Heart left ventricle (tissue), 16 donors: ENCODE results near the gene DR1. TPM values are rescaled to one million over a fixed set of nuclear protein-coding genes. Genes with fewer than 3 reads are reported as not detected.

ENCODE experiments used
- ATAC-seq, 4 donors: fragments of 200-7000 bp; cut with Tn5 transposase; one replicate each; pipeline ENCODE4 v1.9.1; 2020 to 2022; ENCODE audit warnings: moderate library complexity in 4 of 4, mild to moderate bottlenecking in 3 of 4, moderate number of reproducible peaks in 1 of 4
- DNase-seq, 5 donors: peaks; one replicate each; pipeline ENCODE4 v3.0.0-alpha.2; 2020
- H3K27ac ChIP-seq, 12 donors: fragments of 200-600 bp; sonication (generic) in 4 of 12; one replicate each; pipeline versions ENCODE4 v1.5.0 to v1.8.0; 2016 to 2022; ENCODE audit warnings: mild to moderate bottlenecking in 2 of 12
- H3K27me3 ChIP-seq, 9 donors: fragments of 200-600 bp; sonication (generic) in 2 of 9; one replicate each; pipeline versions ENCODE4 v1.5.1 to v1.8.0; 2016 to 2022; ENCODE audit warnings: mild to moderate bottlenecking in 3 of 9
- H3K36me3 ChIP-seq, 9 donors: fragments of 200-600 bp; sonication (generic) in 2 of 9; one replicate each; pipeline versions ENCODE4 v1.5.0 to v1.8.0; 2018 to 2022; ENCODE audit warnings: mild to moderate bottlenecking in 2 of 9
- H3K4me1 ChIP-seq, 12 donors: fragments of 200-600 bp; sonication (generic) in 4 of 12; one replicate each; pipeline versions ENCODE4 v1.5.0 to v1.8.0; 2016 to 2022; ENCODE audit warnings: mild to moderate bottlenecking in 3 of 12
- H3K4me3 ChIP-seq, 12 donors: fragments of 200-600 bp; sonication (generic) in 4 of 12; one replicate each; pipeline versions ENCODE4 v1.5.0 to v1.8.0; 2017 to 2022; ENCODE audit warnings: mild to moderate bottlenecking in 9 of 12, moderate library complexity in 4 of 12
- H3K9me3 ChIP-seq, 12 donors: fragments of 200-600 bp; sonication (generic) in 4 of 12; one replicate each; pipeline versions ENCODE4 v1.5.0 to v1.8.0; 2016 to 2022; ENCODE audit warnings: mild to moderate bottlenecking in 1 of 12
- POLR2A ChIP-seq, 2 donors: fragments of 450-650 bp; IDR thresholded peaks; one replicate each; pipeline ENCODE4 v1.6.1; 2017; ENCODE audit warnings: antibody characterized with exemption in 2 of 2, mild to moderate bottlenecking in 2 of 2, moderate library complexity in 2 of 2
- WGBS, 4 donors: extraction: QIAGEN DNeasy Blood & Tissue Kit in 2 of 4; methylation state at CpG; one replicate each; pipeline versions ENCODE4 v1.1.5 to v1.1.7; 2013 to 2018; 5-methylcytosine and 5-hydroxymethylcytosine counted together
- intact Hi-C, 10 donors: fragments of 100-400 bp; cut with DNase I; formaldehyde crosslinking; loops; one replicate each; pipeline versions ENCODE4 v1.11.1 to v1.14.2; 2022
- long read RNA-seq, 3 donors: library from polyadenylated mRNA; unstranded; transcript quantifications; one replicate each; pipeline ENCODE4 v2.0.0, GENCODE V29; 2020 to 2021
- polyA plus RNA-seq, 2 donors: library from polyadenylated mRNA; stranded (reverse); fragments of 200-250 nt; gene quantifications; one replicate each; pipeline ENCODE4 v1.2.3, GENCODE V29; 2013
- total RNA-seq, 9 donors: library from RNA; depleted of rRNA in 2 of 9; stranded (reverse); fragments of >200 nt in 2 of 9; fragmentation: NEBNext Ultra II Directional in 3 of 9; extraction: Animal tissue kit (Norgen Biotek cat#: 25700) in 3 of 9; gene quantifications; one replicate each; pipeline versions ENCODE4 v1.1.0 to v1.2.4, GENCODE V29; 2016 to 2023
- TF ChIP-seq, protein P1 (sequence below), 12 donors: fragments of 200-600 bp; sonication (generic) in 4 of 12; IDR thresholded peaks; one replicate each; pipeline versions ENCODE4 v1.5.0 to v1.8.0; 2018 to 2022; ENCODE audit warnings: antibody characterized with exemption in 12 of 12, mild to moderate bottlenecking in 5 of 12
- donor health status: ischemic (EF 13 %, LVEDD 7.1; RV severe dilation, severe dysfunction).
- donor health status: healthy with polysubstance abuse.
- donor health status: DM: no; HTN: yes; CAD: no.
- donor health status: DM: no; HTN: no; CAD: no.
- donor health status: ischemic (EF 25% LVEDD 6.9; RV normal size, moderate dysfunction).
- donor health status: ischemic (EF 25% LVEDD 5.7; RV mildly dilated, moderate dysfunction).
- donor health status: healthy.
- donor health status: DM: yes; HTN: yes; CAD: no.
- donor health status: ischemic (EF 35%, LVEDD 5.7; RV mildly dilated, moderate dysfunction).
- donor health status: nonischemic (EF 11% LVEDD 7.7; RV severe dilation, severe dysfunction).
- donor health status: DM: yes; HTN: yes; CAD: no.
- donor health status: PGD.
- donor health status: ischemic (EF 29% LVEDD 5.4; RV normal size, mild dysfunction).
- donor health status: nonischemic (EF 23%, LVEDD 6.1; RV moderate dilation, normal function).

Gene DR1
- total RNA-seq = 10 to 100 TPM; 21.6 to 45.1 (median 37.8) TPM
- polyA plus RNA-seq = 10 to 100 TPM in 1 of 2 donors, 1 to 10 TPM in 1; 4.6 to 29.3 TPM
- long read RNA-seq, donor 1, full-length matches to known transcripts = 82 of 95 reads
- long read RNA-seq, donor 1, partial matches to known transcripts = 10 of 95 reads
- long read RNA-seq, donor 1, other reads (novel, unspliced or antisense) = 3 of 95 reads
- long read RNA-seq, donor 2, full-length matches to known transcripts = 268 of 277 reads
- long read RNA-seq, donor 2, partial matches to known transcripts = 5 of 277 reads
- long read RNA-seq, donor 2, other reads (novel, unspliced or antisense) = 4 of 277 reads
- long read RNA-seq, donor 3, full-length matches to known transcripts = 105 of 119 reads
- long read RNA-seq, donor 3, partial matches to known transcripts = 7 of 119 reads
- long read RNA-seq, donor 3, other reads (novel, unspliced or antisense) = 7 of 119 reads

DNA sequence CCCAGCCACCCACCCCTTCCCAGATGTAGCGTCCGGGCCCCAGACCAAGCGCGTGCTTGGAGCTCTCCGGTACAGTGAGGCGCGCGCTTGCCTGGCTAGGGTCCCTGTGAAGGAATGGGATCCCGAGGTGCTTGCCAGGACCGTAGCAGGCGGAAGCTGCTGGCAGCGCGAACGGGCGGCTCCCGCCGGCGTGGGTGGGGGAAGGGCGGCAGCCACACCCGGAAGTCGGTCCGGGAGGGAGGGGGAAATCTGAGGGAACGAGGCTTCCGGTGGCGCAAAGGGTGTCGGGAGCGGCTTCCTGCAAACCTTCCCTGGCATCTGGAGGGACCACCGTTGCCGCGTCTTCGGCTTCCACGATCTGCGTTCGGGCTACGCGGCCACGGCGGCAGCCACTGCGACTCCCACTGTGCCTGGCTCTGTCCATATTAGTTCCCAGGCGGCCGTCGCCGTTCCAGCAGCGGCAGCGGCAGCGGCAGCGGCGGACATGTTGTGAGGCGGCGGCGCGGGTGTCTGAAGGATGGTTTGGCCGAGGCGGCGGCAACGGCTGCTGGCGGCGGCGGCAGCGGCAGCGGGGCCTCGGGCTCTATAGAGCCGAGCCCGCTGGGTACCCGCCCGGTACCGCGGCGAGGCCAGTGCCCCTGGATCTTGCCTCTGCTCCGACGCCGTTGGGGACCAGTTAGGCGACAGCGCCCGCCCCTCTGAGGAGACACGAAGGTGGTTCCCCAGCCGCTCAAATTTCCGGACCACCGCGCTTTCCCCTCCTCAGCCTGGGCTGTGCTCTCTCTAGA is at the start of gene DR1:
Gene DR1 (plus strand): TSS at position 275 of the 788 bp plus-strand sequence. CDS start 739 bp downstream, outside the sequence.
- H3K27me3 ChIP-seq = no peaks in the 10 kb centered on the region
- H3K9me3 ChIP-seq = no peaks in the 10 kb centered on the region
- DNase-seq = peak; percentile 96 to 97 (median 96)
- peak in 1 of 2 donors; percentile 71 for TF ChIP-seq POLR2A (IDR thresholded peaks at IDR 0.05)
- TF ChIP-seq, protein P1, sequence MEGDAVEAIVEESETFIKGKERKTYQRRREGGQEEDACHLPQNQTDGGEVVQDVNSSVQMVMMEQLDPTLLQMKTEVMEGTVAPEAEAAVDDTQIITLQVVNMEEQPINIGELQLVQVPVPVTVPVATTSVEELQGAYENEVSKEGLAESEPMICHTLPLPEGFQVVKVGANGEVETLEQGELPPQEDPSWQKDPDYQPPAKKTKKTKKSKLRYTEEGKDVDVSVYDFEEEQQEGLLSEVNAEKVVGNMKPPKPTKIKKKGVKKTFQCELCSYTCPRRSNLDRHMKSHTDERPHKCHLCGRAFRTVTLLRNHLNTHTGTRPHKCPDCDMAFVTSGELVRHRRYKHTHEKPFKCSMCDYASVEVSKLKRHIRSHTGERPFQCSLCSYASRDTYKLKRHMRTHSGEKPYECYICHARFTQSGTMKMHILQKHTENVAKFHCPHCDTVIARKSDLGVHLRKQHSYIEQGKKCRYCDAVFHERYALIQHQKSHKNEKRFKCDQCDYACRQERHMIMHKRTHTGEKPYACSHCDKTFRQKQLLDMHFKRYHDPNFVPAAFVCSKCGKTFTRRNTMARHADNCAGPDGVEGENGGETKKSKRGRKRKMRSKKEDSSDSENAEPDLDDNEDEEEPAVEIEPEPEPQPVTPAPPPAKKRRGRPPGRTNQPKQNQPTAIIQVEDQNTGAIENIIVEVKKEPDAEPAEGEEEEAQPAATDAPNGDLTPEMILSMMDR (IDR thresholded peaks at IDR 0.05) = no peak
- H3K27ac ChIP-seq = peak within 1 kb of the TSS; percentile 82 to 98 (median 94)
- peaks cover 0 to 38% (median 28%) of the 10 kb centered on the region in 12 donors for H3K4me1 ChIP-seq
- 0% methylated on average over 45 to 80 of the region's 80 CpGs for WGBS, 4 donors
- intact Hi-C loops = loop anchor here in 6 of 10 donors (2.0 to 10.0 kb wide), 8 partner anchors 39 to 501 kb away; partner anchors contain the start of genes CCDC18 (in 2 of the 6), TMED5 (in 2 of the 6) and MTF2 (in 1 of the 6)
- peaks cover 0 to 9% (median 0%) of the 10 kb centered on the region in 9 donors for H3K36me3 ChIP-seq
- peak; percentile 94 to 98 (median 98) for ATAC-seq
- H3K4me3 ChIP-seq = peak within 1 kb of the TSS; percentile 65 to 98 (median 92)

DNA sequence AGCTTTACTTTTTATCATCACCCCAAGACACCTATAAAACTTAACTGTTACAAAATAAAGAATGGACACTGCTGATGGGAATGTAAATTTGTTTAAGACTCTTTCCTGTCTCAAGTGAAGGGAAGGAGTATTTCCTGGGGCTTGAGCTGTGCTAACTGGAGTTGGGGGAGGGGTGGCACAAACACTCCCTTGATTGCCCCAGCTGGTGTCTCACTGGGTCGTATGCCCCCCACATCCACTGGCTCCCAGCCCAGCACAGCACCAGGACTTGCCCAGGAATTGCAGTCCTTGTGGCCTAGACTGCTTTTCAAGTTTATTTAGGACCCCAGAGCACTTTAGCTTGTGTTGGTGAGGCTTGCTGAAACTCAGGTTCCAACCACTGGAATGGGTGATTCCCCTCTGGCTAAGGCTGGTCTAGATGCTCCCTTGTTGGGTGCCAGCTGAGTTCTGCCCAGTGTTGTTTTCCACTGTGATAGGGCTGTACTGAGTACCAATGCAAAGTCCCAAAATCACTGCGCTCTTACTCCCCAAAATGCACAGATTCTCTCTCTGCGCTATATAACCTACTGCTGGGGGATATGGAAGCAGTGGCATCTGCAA is 49.1 kb upstream of the DR1 start:
- H3K4me3 ChIP-seq = no peak overlapping the region
- H3K27me3 ChIP-seq = no peaks in the 10 kb centered on the region
- no peak for TF ChIP-seq POLR2A (IDR thresholded peaks at IDR 0.05)
- TF ChIP-seq, protein P1 (IDR thresholded peaks at IDR 0.05) = no peak
- ATAC-seq = no peak
- no peaks in the 10 kb centered on the region for H3K9me3 ChIP-seq
- no peaks in the 10 kb centered on the region for H3K4me1 ChIP-seq
- no peak overlapping the region for H3K27ac ChIP-seq
- peaks cover 0 to 22% (median 0%) of the 10 kb centered on the region in 9 donors for H3K36me3 ChIP-seq
- WGBS, 4 donors = 78 to 87% (median 79%) methylated on average over 3 of the region's 3 CpGs
- intact Hi-C loops = no loop called here
- DNase-seq = no peak

DNA sequence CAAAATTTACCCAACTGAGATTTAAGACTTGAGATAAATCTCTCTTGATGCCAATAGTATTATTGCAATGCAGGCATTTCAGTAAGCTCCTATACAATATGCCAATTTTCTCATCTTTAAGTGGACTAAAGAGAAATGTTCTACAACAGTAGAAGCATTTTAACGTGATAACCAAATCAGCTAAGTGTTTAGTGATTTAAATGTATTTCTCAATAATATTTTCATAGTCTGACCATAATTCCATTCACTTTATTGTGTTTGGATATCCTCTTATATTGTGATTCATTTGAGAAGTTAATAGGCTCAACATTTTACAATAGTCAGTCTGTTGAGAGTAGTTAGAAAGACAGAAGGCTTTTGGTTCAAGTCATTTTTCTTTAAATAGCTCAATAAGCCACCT is 44.6 kb upstream of the DR1 start:
- no peaks in the 10 kb centered on the region for H3K4me1 ChIP-seq
- H3K27me3 ChIP-seq = no peaks in the 10 kb centered on the region
- H3K36me3 ChIP-seq = peaks cover 0 to 25% (median 3%) of the 10 kb centered on the region in 9 donors
- no peaks in the 10 kb centered on the region for H3K9me3 ChIP-seq
- ATAC-seq (no peak), DNase-seq (no peak)
- WGBS, 4 donors = 71 to 83% (median 77%) methylated on average over 1 of the region's 1 CpG
- intact Hi-C loops = loop anchor here in 9 of 10 donors (5.0 to 10.0 kb wide), 8 partner anchors 124 to 574 kb away; partner anchors contain the start of gene DNTTIP2 (in 1 of the 9)
- H3K27ac ChIP-seq = no peak overlapping the region
- no peak for TF ChIP-seq POLR2A (IDR thresholded peaks at IDR 0.05)
- TF ChIP-seq, protein P1 (IDR thresholded peaks at IDR 0.05) = no peak
- H3K4me3 ChIP-seq = no peak overlapping the region
